AG08395 (cell line): ENCODE results near the gene SKIDA1.
A peak's percentile ranks its signal among the peaks of the same experiment; 100 is the strongest.

Experiments
- DNase-seq: peaks from one replicate; pipeline ENCODE4 v3.0.0; 2012; ENCODE audit warnings: mixed read lengths, low spot score

SKIDA1 gene

GRCh38 chr10:21482821-21483220 is 42.7 kb downstream of the SKIDA1 start:
- DNase-seq: no peak

DNA sequence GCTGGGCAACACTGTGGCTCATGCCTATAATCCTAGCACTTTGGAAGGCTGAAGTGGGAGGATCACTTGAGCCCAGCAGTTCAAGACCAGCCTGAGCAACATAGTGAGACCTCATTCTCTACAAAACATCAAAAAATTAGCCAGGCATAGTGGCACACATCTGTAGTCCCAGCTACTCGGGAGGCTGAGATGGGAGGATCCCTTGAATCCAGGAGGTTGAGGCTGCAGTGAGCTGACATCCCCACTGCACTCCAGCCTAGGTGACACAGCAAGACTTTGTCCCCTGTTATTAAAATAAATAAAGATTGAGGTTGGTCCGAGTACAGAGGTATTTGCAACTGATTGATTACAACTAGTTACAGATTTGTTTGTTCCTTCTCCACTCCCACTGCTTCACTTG is 44.1 kb downstream of the SKIDA1 start:
- DNase-seq: no peak

- DNase-seq: no peak
Measured at GRCh38 chr10:21479570-21480315, 45.7 kb downstream of the SKIDA1 start.

- no peak for DNase-seq
Measured at GRCh38 chr10:21475393-21475792, 50.1 kb downstream of the SKIDA1 start.

DNA sequence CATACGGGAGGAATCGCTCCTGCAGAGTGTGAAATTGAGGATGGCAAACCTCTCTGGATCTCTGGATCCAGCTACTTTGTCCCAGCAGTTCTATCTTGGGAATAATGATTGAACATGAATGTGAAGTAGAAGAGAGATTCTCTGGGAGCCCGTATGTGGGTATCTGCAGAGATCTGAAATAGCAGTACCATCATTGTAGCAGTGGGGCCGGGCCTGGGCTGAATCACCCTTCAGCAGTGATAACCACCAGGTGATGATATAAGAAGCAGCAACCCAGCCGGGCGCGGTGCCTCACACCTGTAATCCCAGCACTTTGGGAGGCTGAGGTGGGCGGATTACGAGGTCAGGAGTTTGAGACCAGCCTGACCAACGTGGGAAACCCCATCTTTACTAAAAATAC is 51.9 kb downstream of the SKIDA1 start:
- DNase-seq: no peak

DNA sequence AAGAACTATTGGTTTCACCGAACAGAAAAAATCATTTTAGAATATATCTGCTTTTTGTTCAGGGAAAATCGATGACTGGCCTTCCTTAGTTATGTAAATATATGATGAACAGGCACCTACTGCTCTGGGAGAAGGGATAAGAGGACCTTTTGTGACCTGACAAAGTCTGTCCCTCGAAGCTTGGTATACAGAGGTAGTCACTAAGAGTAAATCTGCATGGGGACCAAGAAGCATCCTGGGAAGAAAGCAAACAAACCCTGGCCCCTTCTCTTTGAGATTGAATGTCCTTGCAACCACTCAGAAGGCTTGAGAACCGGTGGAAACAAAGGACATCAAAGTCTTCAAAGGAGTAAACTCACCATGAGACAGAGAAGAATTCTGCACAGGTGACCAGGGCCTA is 52.3 kb downstream of the SKIDA1 start:
- no peak for DNase-seq

DNA sequence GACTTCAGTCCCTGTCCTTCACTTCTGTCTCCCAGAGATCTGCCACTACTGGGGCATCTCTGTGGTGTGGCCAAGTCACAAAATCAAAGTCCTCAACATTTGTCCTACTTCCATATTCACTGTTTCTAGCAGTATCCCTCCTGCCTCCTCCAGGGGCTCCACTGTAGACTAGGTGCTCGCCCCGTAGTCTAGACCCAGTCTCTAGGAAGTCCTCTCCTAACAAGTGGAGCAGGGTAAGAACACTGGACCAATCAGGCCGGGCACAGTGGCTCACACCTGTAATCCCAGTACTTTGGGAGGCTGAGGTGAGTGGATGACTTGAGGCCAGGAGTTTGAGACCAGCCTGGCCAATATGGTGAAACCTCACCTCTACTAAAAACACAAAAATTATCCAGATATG is 57.4 kb downstream of the SKIDA1 start:
- DNase-seq: no peak

GRCh38 chr10:21467633-21468032 is 57.8 kb downstream of the SKIDA1 start:
- DNase-seq: no peak

- peak; percentile 35 for DNase-seq
Measured at GRCh38 chr10:21464134-21464533, 61.3 kb downstream of the SKIDA1 start.
